Suprapubic skin (tissue), 4 donors: Measurements from ENCODE around the gene NACC2. TPM values are rescaled to one million over a fixed set of nuclear protein-coding genes. Genes with fewer than 3 reads are reported as not detected.

Source experiments
- DNase-seq, 2 donors: peaks; one replicate each; pipeline ENCODE4 v3.0.0-alpha.2; 2019; ENCODE audit warnings: low spot score in 2 of 2
- H3K27ac ChIP-seq: fragments of 200-600 bp; sonication (generic); one replicate; pipeline ENCODE4 v1.5.1; 2019
- H3K27me3 ChIP-seq: fragments of 200-600 bp; sonication (generic); one replicate; pipeline ENCODE4 v1.5.1; 2019
- H3K36me3 ChIP-seq: fragments of 200-600 bp; sonication (generic); one replicate; pipeline ENCODE4 v1.5.1; 2019
- H3K4me1 ChIP-seq: fragments of 200-600 bp; sonication (generic); one replicate; pipeline ENCODE4 v1.5.1; 2019
- H3K4me3 ChIP-seq: fragments of 200-600 bp; sonication (generic); one replicate; pipeline ENCODE4 v1.5.1; 2019; ENCODE audit warnings: mild to moderate bottlenecking
- H3K9me3 ChIP-seq: fragments of 200-600 bp; sonication (generic); one replicate; pipeline ENCODE4 v1.5.1; 2019
- EP300 ChIP-seq: sonication (generic); formaldehyde crosslinking; IDR thresholded peaks from one replicate; pipeline ENCODE4 v1.6.1; 2017; ENCODE audit warnings: antibody characterized with exemption
- POLR2A ChIP-seq, 2 donors: fragments of 450-650 bp; IDR thresholded peaks; one replicate each; pipeline ENCODE4 v1.6.1; 2017; ENCODE audit warnings: antibody characterized with exemption in 2 of 2, mild to moderate bottlenecking in 2 of 2, moderate library complexity in 2 of 2
- POLR2AphosphoS5 ChIP-seq, 3 donors: sonication (generic); formaldehyde crosslinking; IDR thresholded peaks; one replicate each; pipeline ENCODE4 v1.6.1; 2017; ENCODE audit warnings: antibody characterized with exemption in 3 of 3
- WGBS: methylation state at CpG from one replicate; pipeline ENCODE4 v1.1.5; 2018; 5-methylcytosine and 5-hydroxymethylcytosine counted together
- total RNA-seq, 4 donors: library from RNA; depleted of rRNA; stranded (reverse); fragments of >200 nt; gene quantifications; one replicate each; pipeline ENCODE4 v1.1.0, GENCODE V29; 2016
- TF ChIP-seq, protein P1 (sequence below), 2 donors: fragments of 200-600 bp in 1 of 2; fragments of 450-650 bp in 1 of 2; sonication (generic) in 1 of 2; IDR thresholded peaks; one replicate each; pipeline ENCODE4 v1.5.1; 2016 to 2019; ENCODE audit warnings: antibody characterized with exemption in 2 of 2, mild to moderate bottlenecking in 1 of 2, moderate library complexity in 1 of 2

The NACC2 gene
- total RNA-seq, 4 donors from 2014 or later, result 12.1 to 14.9 (median 13.7) TPM

DNA sequence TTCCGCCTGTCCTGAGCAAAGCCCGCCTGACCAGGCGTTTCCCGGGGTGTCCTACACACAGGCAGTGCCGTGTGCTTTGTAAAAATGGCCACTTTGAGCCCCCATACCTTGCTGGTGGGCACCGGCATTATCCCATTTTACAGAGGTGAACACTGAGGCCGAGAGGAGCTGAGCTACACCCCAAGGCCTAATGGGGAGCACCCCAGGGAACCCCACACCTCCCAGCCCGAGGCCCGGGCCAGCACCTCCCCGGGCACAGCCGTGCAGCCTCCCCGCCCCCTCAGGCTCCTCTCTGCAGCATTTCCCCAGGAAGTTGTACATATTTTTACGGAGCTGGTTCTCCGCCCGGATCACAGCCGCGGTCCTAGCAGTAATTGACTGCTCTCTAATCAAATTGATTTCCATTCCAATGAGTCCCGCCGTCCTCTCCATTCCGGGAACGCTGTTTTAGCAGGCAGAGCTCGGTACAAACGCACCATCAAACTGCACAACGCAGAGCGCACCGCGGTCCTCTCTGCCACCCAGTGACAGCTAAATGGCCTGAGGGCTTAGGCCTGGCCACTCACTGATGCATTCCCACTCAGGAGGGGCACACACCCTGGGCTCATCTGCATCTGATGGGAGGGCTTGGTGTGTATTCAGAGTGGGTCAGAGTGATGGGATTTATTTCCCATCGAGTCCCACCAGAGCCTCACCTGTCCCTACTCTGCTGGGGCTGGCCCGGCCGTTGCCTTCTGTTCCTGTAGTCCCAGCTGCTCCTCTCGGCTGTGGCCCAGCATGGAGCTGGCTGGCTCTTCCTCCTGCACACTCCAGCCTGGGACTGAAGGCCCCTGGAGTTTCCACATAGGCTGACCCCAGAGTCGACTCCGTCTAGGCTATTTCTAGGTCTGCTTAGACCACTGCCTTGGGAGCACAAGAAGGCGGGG lies 97.7 kb downstream of the NACC2 start:
- 85% methylated on average over 28 of the region's 34 CpGs for whole genome bisulfite sequencing

DNA sequence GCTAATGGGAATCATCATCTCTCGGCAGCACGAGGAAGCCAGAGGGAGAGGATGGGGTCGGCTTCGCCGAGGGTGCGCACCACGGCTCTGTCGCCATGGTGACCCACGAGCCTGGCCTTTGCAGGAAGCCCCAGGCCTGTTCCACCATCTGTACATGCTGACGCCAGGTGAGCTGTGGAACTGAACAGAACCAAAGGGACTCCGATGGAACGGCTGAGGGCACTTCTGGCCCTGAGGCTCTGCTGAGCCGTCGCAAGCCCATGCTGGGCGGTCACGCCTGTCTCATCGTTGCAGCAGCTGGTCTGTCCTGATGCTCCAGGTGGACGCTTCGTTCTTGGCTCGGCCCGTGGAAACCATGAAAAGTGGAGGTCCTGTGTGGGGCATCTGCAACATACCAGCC lies 99.3 kb downstream of the NACC2 start:
- Histone ChIP-seq H3K27me3 (no peaks in the 10 kb centered on the region), H3K4me1 (peaks cover 32% of the 10 kb centered on the region), H3K4me3 (no peak overlapping the region), H3K36me3 (no peaks in the 10 kb centered on the region), H3K27ac (no peak overlapping the region), H3K9me3 (no peaks in the 10 kb centered on the region)
- no peak for TF ChIP-seq POLR2AphosphoS5 (IDR thresholded peaks at IDR 0.05)
- TF ChIP-seq, protein P1, sequence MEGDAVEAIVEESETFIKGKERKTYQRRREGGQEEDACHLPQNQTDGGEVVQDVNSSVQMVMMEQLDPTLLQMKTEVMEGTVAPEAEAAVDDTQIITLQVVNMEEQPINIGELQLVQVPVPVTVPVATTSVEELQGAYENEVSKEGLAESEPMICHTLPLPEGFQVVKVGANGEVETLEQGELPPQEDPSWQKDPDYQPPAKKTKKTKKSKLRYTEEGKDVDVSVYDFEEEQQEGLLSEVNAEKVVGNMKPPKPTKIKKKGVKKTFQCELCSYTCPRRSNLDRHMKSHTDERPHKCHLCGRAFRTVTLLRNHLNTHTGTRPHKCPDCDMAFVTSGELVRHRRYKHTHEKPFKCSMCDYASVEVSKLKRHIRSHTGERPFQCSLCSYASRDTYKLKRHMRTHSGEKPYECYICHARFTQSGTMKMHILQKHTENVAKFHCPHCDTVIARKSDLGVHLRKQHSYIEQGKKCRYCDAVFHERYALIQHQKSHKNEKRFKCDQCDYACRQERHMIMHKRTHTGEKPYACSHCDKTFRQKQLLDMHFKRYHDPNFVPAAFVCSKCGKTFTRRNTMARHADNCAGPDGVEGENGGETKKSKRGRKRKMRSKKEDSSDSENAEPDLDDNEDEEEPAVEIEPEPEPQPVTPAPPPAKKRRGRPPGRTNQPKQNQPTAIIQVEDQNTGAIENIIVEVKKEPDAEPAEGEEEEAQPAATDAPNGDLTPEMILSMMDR (IDR thresholded peaks at IDR 0.05), result no peak
- no peak for TF ChIP-seq POLR2A (IDR thresholded peaks at IDR 0.05)
- TF ChIP-seq EP300, result no peak
- WGBS, result 89% methylated on average over 7 of the region's 21 CpGs
- DNase-seq, result no peak

More for the DNA sequence above, 97.7 kb downstream of the NACC2 start:
- H3K9me3 ChIP-seq, result no peaks in the 10 kb centered on the region
- no peak overlapping the region for H3K27ac ChIP-seq
- no peak for DNase-seq
- TF ChIP-seq, protein P1 (IDR thresholded peaks at IDR 0.05), result no peak
- TF ChIP-seq POLR2A (IDR thresholded peaks at IDR 0.05) (no peak), EP300 (no peak), POLR2AphosphoS5 (IDR thresholded peaks at IDR 0.05) (no peak)
- H3K4me3 ChIP-seq, result no peak overlapping the region
- H3K4me1 ChIP-seq, result peaks cover 22% of the 10 kb centered on the region
- H3K36me3 ChIP-seq, result no peaks in the 10 kb centered on the region
- no peaks in the 10 kb centered on the region for H3K27me3 ChIP-seq

DNA sequence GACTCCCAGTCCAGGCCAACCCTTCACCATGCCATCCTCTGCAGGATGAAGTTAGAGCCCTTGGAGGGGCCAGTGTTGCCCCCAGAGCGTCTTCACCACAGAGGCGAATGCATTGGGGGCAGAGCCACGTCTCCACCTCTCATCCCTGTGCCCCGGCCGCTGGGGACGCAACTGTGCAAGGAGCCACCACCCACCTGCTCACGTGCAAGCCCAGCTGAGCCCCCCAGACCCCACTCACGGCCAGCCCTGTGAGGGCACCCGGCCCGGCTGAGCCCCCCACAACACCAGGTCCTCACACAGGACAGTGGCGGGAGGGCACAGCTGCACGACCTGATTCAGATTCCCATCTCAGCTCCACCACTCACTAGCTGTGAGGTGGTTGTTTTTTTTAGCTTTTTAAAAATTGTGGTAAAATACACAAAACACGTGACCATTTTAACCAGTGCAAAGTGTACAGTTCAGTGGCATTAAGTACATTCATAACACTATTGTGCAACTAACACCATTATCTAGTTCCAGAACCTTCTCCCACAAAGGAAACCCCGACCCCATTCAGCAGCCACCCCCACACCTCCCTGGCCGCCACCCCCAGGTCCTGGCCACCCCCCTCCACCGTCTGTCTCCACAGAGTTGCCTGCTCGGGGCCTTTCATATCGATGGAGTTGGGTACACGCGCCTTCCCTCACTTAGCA lies 100.4 kb downstream of the NACC2 start:
- WGBS, result 75% methylated on average over 18 of the region's 20 CpGs
- Histone ChIP-seq H3K9me3 (no peaks in the 10 kb centered on the region), H3K36me3 (no peaks in the 10 kb centered on the region), H3K4me1 (peaks cover 40% of the 10 kb centered on the region), H3K27me3 (peaks cover 8% of the 10 kb centered on the region), H3K4me3 (no peak overlapping the region), H3K27ac (no peak overlapping the region)
- no peak for DNase-seq
- TF ChIP-seq POLR2AphosphoS5 (IDR thresholded peaks at IDR 0.05) (no peak), EP300 (no peak), POLR2A (IDR thresholded peaks at IDR 0.05) (no peak)
- TF ChIP-seq, protein P1 (IDR thresholded peaks at IDR 0.05), result no peak

DNA sequence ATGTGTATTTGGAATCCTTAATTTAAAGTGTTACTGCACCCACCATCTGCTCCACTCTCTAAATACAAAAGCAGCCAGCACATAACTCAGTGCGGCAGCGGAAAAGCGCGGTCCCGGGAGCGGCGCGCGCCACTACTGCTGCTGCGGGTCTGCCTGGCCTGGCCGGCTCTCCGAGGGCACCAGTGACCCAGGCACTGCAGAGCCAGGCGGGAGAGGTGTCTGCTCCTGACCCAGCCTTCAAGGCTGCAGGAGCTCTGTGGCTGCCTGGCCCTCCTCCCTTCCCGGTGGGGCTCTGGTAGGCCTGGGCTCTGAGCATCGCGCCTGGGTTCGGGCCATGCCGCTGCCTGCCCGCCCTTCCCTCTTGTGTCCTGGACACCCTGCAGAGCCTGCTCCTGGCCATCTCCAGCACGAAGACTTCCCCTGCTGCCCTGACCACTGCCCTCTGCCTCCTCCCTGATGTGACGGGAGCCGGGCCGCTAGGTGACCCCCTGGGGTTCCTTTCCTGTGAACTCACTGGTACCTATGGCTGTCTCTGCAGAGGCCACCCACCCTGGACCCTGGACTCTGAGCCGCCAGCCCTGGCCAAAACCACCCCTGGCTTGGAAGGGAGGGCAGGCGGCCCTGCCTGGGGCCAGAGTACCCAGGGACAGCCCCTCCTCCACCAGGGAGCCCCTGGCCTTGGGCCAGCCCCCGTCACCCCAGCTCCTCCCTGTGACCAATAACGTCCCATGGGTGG lies 101.2 kb downstream of the NACC2 start:
- 82% methylated on average over 13 of the region's 27 CpGs for WGBS
- H3K27ac ChIP-seq, result no peak overlapping the region
- H3K4me3 ChIP-seq, result no peak overlapping the region
- H3K27me3 ChIP-seq, result peaks cover 15% of the 10 kb centered on the region
- no peak for DNase-seq
- H3K4me1 ChIP-seq, result peaks cover 40% of the 10 kb centered on the region
- H3K9me3 ChIP-seq, result no peaks in the 10 kb centered on the region
- H3K36me3 ChIP-seq, result no peaks in the 10 kb centered on the region
- no peak for TF ChIP-seq POLR2AphosphoS5 (IDR thresholded peaks at IDR 0.05)
- no peak for TF ChIP-seq POLR2A (IDR thresholded peaks at IDR 0.05)
- TF ChIP-seq EP300, result no peak
- TF ChIP-seq, protein P1 (IDR thresholded peaks at IDR 0.05), result no peak
